Loucy (cell line): ENCODE data around the gene PKD1L1.

Experiments used
- H2AFZ ChIP-seq: fragments of 200-600 bp; sonication (generic); 2 replicates; pipeline ENCODE4 v1.6.0; 2016; ENCODE audit warnings: antibody characterized with exemption, mild to moderate bottlenecking, low read length, moderate library complexity
- H3F3A ChIP-seq: fragments of 200-600 bp; 2 replicates; pipeline ENCODE4 v1.6.0; 2016; ENCODE audit warnings: antibody characterized with exemption, low read depth, mild to moderate bottlenecking
- H3K27me3 ChIP-seq: fragments of 200-600 bp; sonication (generic); 2 replicates; pipeline ENCODE4 v1.6.1; 2014; ENCODE audit warnings: low read length, mild to moderate bottlenecking; ENCODE audit not compliant: insufficient read depth, poor library complexity, severe bottlenecking
- H3K36me3 ChIP-seq: fragments of 200-600 bp; sonication (generic); 2 replicates; pipeline ENCODE4 v1.6.1; 2016; ENCODE audit warnings: low read length; ENCODE audit not compliant: insufficient read depth
- H3K4me1 ChIP-seq: fragments of 200-600 bp; sonication (generic); 2 replicates; pipeline ENCODE4 v1.5.1; 2014; ENCODE audit warnings: low read length, mild to moderate bottlenecking; ENCODE audit not compliant: insufficient read depth, poor library complexity, severe bottlenecking
- H3K4me2 ChIP-seq: fragments of 200-600 bp; sonication (generic); 2 replicates; pipeline ENCODE4 v1.6.0; 2014; ENCODE audit warnings: antibody characterized with exemption, low read length, low read depth, mild to moderate bottlenecking; ENCODE audit not compliant: poor library complexity, severe bottlenecking
- H3K4me3 ChIP-seq: fragments of 200-600 bp; sonication (generic); 2 replicates; pipeline ENCODE4 v1.5.1; 2014; ENCODE audit warnings: low read length, mild to moderate bottlenecking, mixed read lengths; ENCODE audit not compliant: poor library complexity, severe bottlenecking
- H3K79me2 ChIP-seq: fragments of 200-600 bp; sonication (generic); 2 replicates; pipeline ENCODE4 v1.6.1; 2014; ENCODE audit warnings: low read length; ENCODE audit not compliant: insufficient read depth
- H3K9ac ChIP-seq: fragments of 200-600 bp; sonication (generic); 2 replicates; pipeline ENCODE4 v1.6.0; 2014; ENCODE audit warnings: mild to moderate bottlenecking, low read depth, low read length, moderate library complexity; ENCODE audit not compliant: poor library complexity, severe bottlenecking
- H3K9me2 ChIP-seq: fragments of 200-600 bp; sonication (generic); replicated peaks from 2 replicates; pipeline ENCODE4 v1.6.1; 2016; ENCODE audit warnings: low read depth, low read length, mixed read lengths
- H3K9me3 ChIP-seq: fragments of 200-600 bp; sonication (generic); 2 replicates; pipeline ENCODE4 v1.6.1; 2014; ENCODE audit warnings: mild to moderate bottlenecking, antibody characterized with exemption, low read length, low read depth; ENCODE audit not compliant: insufficient read depth
- H4K20me1 ChIP-seq: fragments of 200-600 bp; sonication (generic); 2 replicates; pipeline ENCODE4 v1.6.0; 2014; ENCODE audit warnings: antibody characterized with exemption, low read length, mild to moderate bottlenecking; ENCODE audit not compliant: insufficient read depth, poor library complexity, severe bottlenecking
- CTCF ChIP-seq: fragments of 200-600 bp; sonication (generic); conservative IDR thresholded peaks from 2 replicates; pipeline ENCODE4 v1.5.1; 2014; ENCODE audit warnings: mild to moderate bottlenecking, antibody characterized with exemption, low read length
- EZH2phosphoT487 ChIP-seq: fragments of 200-600 bp; IDR thresholded peaks from 2 replicates; pipeline ENCODE4 v1.6.1; 2018; ENCODE audit warnings: antibody characterized with exemption, mild to moderate bottlenecking, moderate library complexity, borderline replicate concordance

The PKD1L1 gene

GRCh38 chr7:47852330-47853245, 95.7 kb downstream of the PKD1L1 start:
- Histone ChIP-seq H3F3A (no peaks in the 10 kb centered on the region), H3K9me3 (no peaks in the 10 kb centered on the region), H3K4me3 (no peak overlapping the region), H3K36me3 (no peaks in the 10 kb centered on the region), H3K9ac (no peak overlapping the region), H3K79me2 (no peaks in the 10 kb centered on the region), H4K20me1 (no peaks in the 10 kb centered on the region), H3K4me2 (no peak overlapping the region), H3K4me1 (no peaks in the 10 kb centered on the region), H3K27me3 (no peaks in the 10 kb centered on the region), H2AFZ (no peak overlapping the region), H3K9me2 (no peaks in the 10 kb centered on the region)
- TF ChIP-seq EZH2phosphoT487 (no peak), CTCF (no peak)

GRCh38 chr7:47847207-47847606, 101.1 kb downstream of the PKD1L1 start:
- no peaks in the 10 kb centered on the region for H3K27me3 ChIP-seq
- no peak for TF ChIP-seq CTCF
- no peak for TF ChIP-seq EZH2phosphoT487
- no peak overlapping the region for H3K9ac ChIP-seq
- H2AFZ ChIP-seq: no peak overlapping the region
- H3K9me3 ChIP-seq: no peaks in the 10 kb centered on the region; the same call in 1 of the 2 replicates
- no peaks in the 10 kb centered on the region for H3K4me1 ChIP-seq
- no peaks in the 10 kb centered on the region for H3K36me3 ChIP-seq
- H3F3A ChIP-seq: no peaks in the 10 kb centered on the region
- H3K79me2 ChIP-seq: no peaks in the 10 kb centered on the region
- H3K9me2 ChIP-seq: no peaks in the 10 kb centered on the region
- no peak overlapping the region for H3K4me2 ChIP-seq
- no peaks in the 10 kb centered on the region for H4K20me1 ChIP-seq
- H3K4me3 ChIP-seq: no peak overlapping the region

- Histone ChIP-seq H3K4me2 (no peak overlapping the region), H3K9me2 (no peaks in the 10 kb centered on the region), H3K27me3 (no peaks in the 10 kb centered on the region), H2AFZ (no peak overlapping the region), H3F3A (no peaks in the 10 kb centered on the region), H3K4me3 (no peak overlapping the region), H3K9ac (no peak overlapping the region), H4K20me1 (no peaks in the 10 kb centered on the region), H3K9me3 (no peaks in the 10 kb centered on the region; the same call in 1 of the 2 replicates), H3K36me3 (no peaks in the 10 kb centered on the region), H3K79me2 (no peaks in the 10 kb centered on the region), H3K4me1 (no peaks in the 10 kb centered on the region)
- no peak for TF ChIP-seq CTCF
- TF ChIP-seq EZH2phosphoT487: no peak
Measured at GRCh38 chr7:47846138-47846836, 102.0 kb downstream of the PKD1L1 start.
